ENCODE measurements around the gene MIA.

GRCh38 chr19:40744554-40745401 is 30.5 kb upstream of the MIA start:
- TF ChIP-seq CTCF (IDR thresholded peaks at IDR 0.05) (no peak), POLR2A (IDR thresholded peaks at IDR 0.05) (no peak), POLR2AphosphoS5 (IDR thresholded peaks at IDR 0.05) (no peak)

Measured in breast epithelium (tissue), 3 donors.